DOHH2 (cell line): Measurements from ENCODE around the gene ANKHD1.
"Not testable (repeated sequence)": the region's sequence is repeated elsewhere in the genome, so short reads cannot be mapped to it uniquely, and the experiment has no call there.

Experiments used
- H3F3A ChIP-seq: fragments of 200-600 bp; sonication (generic), shearing (Covaris generic); 2 replicates; pipeline ENCODE4 v1.6.0; 2016; ENCODE audit warnings: antibody characterized with exemption, mild to moderate bottlenecking; ENCODE audit not compliant: control insufficient read depth, insufficient read depth
- H3K27ac ChIP-seq: fragments of 200-600 bp; sonication (generic); 2 replicates; pipeline ENCODE4 v1.5.1; 2014; ENCODE audit warnings: low read depth, mild to moderate bottlenecking, low read length, moderate library complexity
- H3K27me3 ChIP-seq: fragments of 200-600 bp; sonication (generic); 2 replicates; pipeline ENCODE4 v1.6.1; 2014; ENCODE audit warnings: mild to moderate bottlenecking, low read length, mixed read lengths; ENCODE audit not compliant: control insufficient read depth
- H3K36me3 ChIP-seq: fragments of 200-600 bp; sonication (generic); 2 replicates; pipeline ENCODE4 v1.6.1; 2014; ENCODE audit warnings: mild to moderate bottlenecking, low read length, moderate library complexity, mixed read lengths; ENCODE audit not compliant: control insufficient read depth
- H3K4me1 ChIP-seq: fragments of 200-600 bp; sonication (generic); 2 replicates; pipeline ENCODE4 v1.6.1; 2014; ENCODE audit warnings: mild to moderate bottlenecking, low read length, mixed read lengths; ENCODE audit not compliant: control insufficient read depth
- H3K4me2 ChIP-seq: fragments of 200-600 bp; sonication (generic); 2 replicates; pipeline ENCODE4 v1.6.0; 2014; ENCODE audit warnings: mild to moderate bottlenecking, low read length, moderate library complexity
- H3K4me3 ChIP-seq: fragments of 200-600 bp; sonication (generic); 2 replicates; pipeline ENCODE4 v1.5.1; 2014; ENCODE audit warnings: mild to moderate bottlenecking, low read length, mixed read lengths
- H3K79me2 ChIP-seq: fragments of 200-600 bp; sonication (generic); 2 replicates; pipeline ENCODE4 v1.6.1; 2014; ENCODE audit warnings: mild to moderate bottlenecking, low read length, mixed read lengths; ENCODE audit not compliant: control insufficient read depth
- H3K9me2 ChIP-seq: fragments of 200-600 bp; sonication (generic); replicated peaks from 2 replicates; pipeline ENCODE4 v1.6.1; 2014; ENCODE audit warnings: mild to moderate bottlenecking, low read length, mixed read lengths; ENCODE audit not compliant: control insufficient read depth
- H3K9me3 ChIP-seq: fragments of 200-600 bp; sonication (generic); 2 replicates; pipeline ENCODE4 v1.6.1; 2014; ENCODE audit warnings: antibody characterized with exemption, low read length, mixed read lengths; ENCODE audit not compliant: control insufficient read depth, insufficient read depth
- H4K20me1 ChIP-seq: fragments of 200-600 bp; sonication (generic); 2 replicates; pipeline ENCODE4 v1.6.0; 2014; ENCODE audit warnings: low read depth, mild to moderate bottlenecking, antibody characterized with exemption, low read length, moderate library complexity; ENCODE audit not compliant: control insufficient read depth, insufficient read depth
- EZH2phosphoT487 ChIP-seq: fragments of 200-600 bp; sonication (generic); IDR thresholded peaks from 2 replicates; pipeline ENCODE4 v1.6.1; 2017; ENCODE audit warnings: borderline replicate concordance, mild to moderate bottlenecking, antibody characterized with exemption, low read length, moderate library complexity, mixed read lengths
- TF ChIP-seq, protein P1 (sequence below): fragments of 200-600 bp; sonication (generic); IDR thresholded peaks from one replicate; pipeline ENCODE4 v1.5.1; 2014; ENCODE audit warnings: antibody characterized with exemption, mild to moderate bottlenecking, low read depth, low read length; ENCODE audit not compliant: poor library complexity, severe bottlenecking

ANKHD1 gene

DNA sequence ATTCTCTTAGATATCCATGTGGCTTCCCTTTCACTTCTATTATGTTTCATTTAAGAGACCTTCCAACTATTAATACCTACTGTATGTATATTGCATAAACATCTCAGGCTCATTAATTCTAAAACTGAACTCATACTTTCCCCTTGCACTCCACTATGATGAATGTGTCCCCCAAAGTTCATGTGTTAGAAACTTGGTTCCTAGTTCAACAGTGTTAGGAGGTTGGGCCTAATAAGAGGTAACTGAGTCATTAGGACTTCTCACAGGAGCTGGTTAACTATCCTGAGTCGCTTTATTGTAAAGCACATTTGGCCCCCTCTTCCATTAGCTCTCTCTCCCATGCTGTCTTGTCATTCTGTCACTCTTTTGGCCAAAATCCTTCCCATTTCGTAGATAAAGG is 22.0 kb downstream of the ANKHD1 start:
- Histone ChIP-seq H3K27ac (no peak overlapping the region), H3K4me3 (no peak overlapping the region), H3K9me3 (no peaks in the 10 kb centered on the region), H3F3A (no peaks in the 10 kb centered on the region), H4K20me1 (peaks cover 13% of the 10 kb centered on the region; the same call in 1 of the 2 replicates), H3K36me3 (peaks cover 25% of the 10 kb centered on the region), H3K79me2 (peaks cover 81% of the 10 kb centered on the region), H3K4me2 (no peak overlapping the region), H3K4me1 (peaks cover 9% of the 10 kb centered on the region), H3K9me2 (no peaks in the 10 kb centered on the region), H3K27me3 (no peaks in the 10 kb centered on the region)
- TF ChIP-seq, protein P1, sequence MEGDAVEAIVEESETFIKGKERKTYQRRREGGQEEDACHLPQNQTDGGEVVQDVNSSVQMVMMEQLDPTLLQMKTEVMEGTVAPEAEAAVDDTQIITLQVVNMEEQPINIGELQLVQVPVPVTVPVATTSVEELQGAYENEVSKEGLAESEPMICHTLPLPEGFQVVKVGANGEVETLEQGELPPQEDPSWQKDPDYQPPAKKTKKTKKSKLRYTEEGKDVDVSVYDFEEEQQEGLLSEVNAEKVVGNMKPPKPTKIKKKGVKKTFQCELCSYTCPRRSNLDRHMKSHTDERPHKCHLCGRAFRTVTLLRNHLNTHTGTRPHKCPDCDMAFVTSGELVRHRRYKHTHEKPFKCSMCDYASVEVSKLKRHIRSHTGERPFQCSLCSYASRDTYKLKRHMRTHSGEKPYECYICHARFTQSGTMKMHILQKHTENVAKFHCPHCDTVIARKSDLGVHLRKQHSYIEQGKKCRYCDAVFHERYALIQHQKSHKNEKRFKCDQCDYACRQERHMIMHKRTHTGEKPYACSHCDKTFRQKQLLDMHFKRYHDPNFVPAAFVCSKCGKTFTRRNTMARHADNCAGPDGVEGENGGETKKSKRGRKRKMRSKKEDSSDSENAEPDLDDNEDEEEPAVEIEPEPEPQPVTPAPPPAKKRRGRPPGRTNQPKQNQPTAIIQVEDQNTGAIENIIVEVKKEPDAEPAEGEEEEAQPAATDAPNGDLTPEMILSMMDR: no peak
- TF ChIP-seq EZH2phosphoT487: no peak

DNA sequence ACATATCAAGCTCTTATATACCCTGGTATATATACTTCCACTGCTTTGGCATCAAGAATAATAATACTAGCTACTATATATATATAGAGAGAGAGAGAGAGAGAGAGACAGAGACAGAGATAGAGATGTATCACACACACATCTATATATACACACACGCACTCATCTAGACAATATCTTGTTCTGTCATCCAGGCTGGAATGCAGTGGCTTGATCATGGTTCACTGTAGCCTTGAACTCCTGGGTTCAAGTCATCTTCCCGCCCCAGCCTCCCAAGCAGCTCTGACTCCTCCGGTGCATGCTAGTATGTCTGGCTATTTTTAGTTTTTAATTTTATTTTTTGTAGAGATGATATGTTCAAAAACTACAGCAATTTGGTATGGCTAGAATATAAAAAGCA is 22.5 kb downstream of the ANKHD1 start:
- no peak overlapping the region for H3K27ac ChIP-seq
- H3K9me2 ChIP-seq: no peaks in the 10 kb centered on the region
- H3F3A ChIP-seq: no peaks in the 10 kb centered on the region; the same call in 1 of the 2 replicates
- H3K9me3 ChIP-seq: no peaks in the 10 kb centered on the region
- H3K79me2 ChIP-seq: peaks cover 80% of the 10 kb centered on the region
- peaks cover 13% of the 10 kb centered on the region; the same call in 1 of the 2 replicates for H4K20me1 ChIP-seq
- H3K36me3 ChIP-seq: peaks cover 25% of the 10 kb centered on the region
- TF ChIP-seq, protein P1: no peak
- H3K27me3 ChIP-seq: no peaks in the 10 kb centered on the region
- H3K4me3 ChIP-seq: no peak overlapping the region
- H3K4me2 ChIP-seq: no peak overlapping the region
- peaks cover 4% of the 10 kb centered on the region; the same call in 1 of the 2 replicates for H3K4me1 ChIP-seq

DNA sequence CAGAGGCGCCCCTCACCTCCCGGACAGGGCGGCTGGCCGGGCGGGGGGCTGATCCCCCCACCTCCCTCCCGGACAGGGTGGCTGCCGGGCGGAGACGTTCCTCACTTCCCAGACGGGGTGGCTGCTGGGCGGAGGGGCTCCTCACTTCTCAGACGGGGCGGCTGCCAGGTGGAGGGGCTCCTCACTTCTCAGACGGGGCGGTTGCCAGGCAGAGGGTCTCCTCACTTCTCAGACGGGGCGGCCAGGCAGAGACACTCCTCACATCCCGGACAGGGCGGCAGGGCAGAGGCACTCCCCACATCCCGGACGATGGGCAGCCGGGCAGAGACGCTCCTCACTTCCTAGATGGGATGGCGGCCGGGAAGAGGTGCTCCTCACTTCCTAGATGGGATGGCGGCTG is 26.1 kb downstream of the ANKHD1 start:
- not testable (repeated sequence) for H3K27ac ChIP-seq, H3K4me3 ChIP-seq, H3F3A ChIP-seq, H4K20me1 ChIP-seq, H3K4me2 ChIP-seq, H3K27me3 ChIP-seq, H3K4me1 ChIP-seq, H3K9me3 ChIP-seq, H3K9me2 ChIP-seq
- Histone ChIP-seq H3K36me3 (peaks cover 17% of the 10 kb centered on the region), H3K79me2 (peaks cover 78% of the 10 kb centered on the region)

DNA sequence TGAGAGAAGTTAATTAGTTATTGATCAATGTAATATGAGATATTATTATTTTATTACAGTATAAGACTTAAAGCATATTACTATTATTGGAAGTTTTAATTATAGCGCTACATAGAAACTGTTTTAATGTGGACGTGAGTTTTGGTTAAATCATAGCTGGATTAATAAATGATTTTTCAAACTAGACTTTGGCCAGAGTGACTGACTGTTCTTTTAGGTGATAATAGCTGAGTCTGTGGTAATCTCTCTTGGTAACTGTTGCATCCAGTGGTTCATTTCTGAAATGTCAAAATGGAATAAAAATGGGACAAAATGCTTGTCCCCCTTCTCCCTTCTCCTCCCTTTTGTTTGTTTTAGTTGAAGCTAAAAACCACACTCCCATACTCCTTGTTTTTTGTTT is 28.1 kb downstream of the ANKHD1 start:
- Histone ChIP-seq H3K9me3 (no peaks in the 10 kb centered on the region), H3K4me1 (no peaks in the 10 kb centered on the region)

More for the DNA sequence above, 28.1 kb downstream of the ANKHD1 start:
- H4K20me1 ChIP-seq: peaks cover 6% of the 10 kb centered on the region; the same call in 1 of the 2 replicates
- H3K27me3 ChIP-seq: no peaks in the 10 kb centered on the region
- peaks cover 15% of the 10 kb centered on the region for H3K36me3 ChIP-seq
- H3K4me3 ChIP-seq: no peak overlapping the region
- TF ChIP-seq, protein P1: no peak
- TF ChIP-seq EZH2phosphoT487: no peak
- no peak overlapping the region for H3K27ac ChIP-seq
- no peak overlapping the region for H3K4me2 ChIP-seq
- no peaks in the 10 kb centered on the region for H3K9me2 ChIP-seq
- H3K79me2 ChIP-seq: peaks cover 78% of the 10 kb centered on the region
- peaks cover 8% of the 10 kb centered on the region for H3F3A ChIP-seq
